ENCODE data around the gene C2CD2L.

DNA sequence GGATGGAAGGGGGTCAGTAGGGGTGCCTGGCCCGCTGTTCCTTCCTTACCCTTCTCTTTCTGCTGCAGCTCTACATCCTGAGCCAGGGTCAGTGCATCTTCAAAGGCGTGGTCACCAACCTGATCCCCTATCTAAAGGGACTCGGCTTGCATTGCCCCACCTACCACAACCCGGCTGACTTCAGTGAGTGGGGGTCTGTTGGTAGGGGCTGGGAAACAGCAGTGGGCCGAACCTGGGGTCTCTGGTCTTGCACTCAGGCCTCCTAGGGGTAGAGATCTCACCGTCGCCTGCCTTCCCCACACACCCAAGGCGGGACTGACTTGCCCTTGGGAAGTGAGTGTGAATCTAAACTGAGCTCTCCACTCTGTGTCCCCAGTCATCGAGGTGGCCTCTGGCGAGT, 49.4 kb downstream of the C2CD2L start:
- no peak for TF ChIP-seq EZH2 (IDR thresholded peaks at IDR 0.05; ENCODE audit: low read length, missing control alignments)
- TF ChIP-seq, protein P1, sequence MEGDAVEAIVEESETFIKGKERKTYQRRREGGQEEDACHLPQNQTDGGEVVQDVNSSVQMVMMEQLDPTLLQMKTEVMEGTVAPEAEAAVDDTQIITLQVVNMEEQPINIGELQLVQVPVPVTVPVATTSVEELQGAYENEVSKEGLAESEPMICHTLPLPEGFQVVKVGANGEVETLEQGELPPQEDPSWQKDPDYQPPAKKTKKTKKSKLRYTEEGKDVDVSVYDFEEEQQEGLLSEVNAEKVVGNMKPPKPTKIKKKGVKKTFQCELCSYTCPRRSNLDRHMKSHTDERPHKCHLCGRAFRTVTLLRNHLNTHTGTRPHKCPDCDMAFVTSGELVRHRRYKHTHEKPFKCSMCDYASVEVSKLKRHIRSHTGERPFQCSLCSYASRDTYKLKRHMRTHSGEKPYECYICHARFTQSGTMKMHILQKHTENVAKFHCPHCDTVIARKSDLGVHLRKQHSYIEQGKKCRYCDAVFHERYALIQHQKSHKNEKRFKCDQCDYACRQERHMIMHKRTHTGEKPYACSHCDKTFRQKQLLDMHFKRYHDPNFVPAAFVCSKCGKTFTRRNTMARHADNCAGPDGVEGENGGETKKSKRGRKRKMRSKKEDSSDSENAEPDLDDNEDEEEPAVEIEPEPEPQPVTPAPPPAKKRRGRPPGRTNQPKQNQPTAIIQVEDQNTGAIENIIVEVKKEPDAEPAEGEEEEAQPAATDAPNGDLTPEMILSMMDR (conservative IDR thresholded peaks at IDR 0.05 in 1 of 2, IDR thresholded peaks at IDR 0.05 in 1 of 2; ENCODE audit: low read depth in 1 of 2, low read length in 2 of 2), result no peak

Measured in fibroblast of lung (primary cell).